Endothelial cell of umbilical vein (primary cell): ENCODE measurements around the gene SH3RF3. TPM values are rescaled to one million over a fixed set of nuclear protein-coding genes. Genes with fewer than 3 reads are reported as not detected.

Source experiments
- BruUV-seq: library from RNA; stranded (reverse); fragments of 400-500 nt; replicated peaks from 2 replicates; lab custom pipeline; 2021; lab: Mats Ljungman, UMichigan
- CTCF ChIA-PET: fragments of 300-600, 350-600 bp; sonication (Branson Sonifier 250); formaldehyde crosslinking; loops from one replicate; lab custom pipeline; 2021; ENCODE audit warnings: antibody characterized with exemption, inconsistent platforms; lab: Charles Lee
- POLR2A ChIA-PET: fragments of 300-600, 350-600 bp; sonication (Branson Sonifier 250); formaldehyde crosslinking; loops from one replicate; lab custom pipeline; 2021; ENCODE audit warnings: antibody characterized with exemption, inconsistent platforms; lab: Charles Lee
- DNase-seq: peaks from one replicate; pipeline ENCODE4 v3.0.0-alpha.2; 2011; ENCODE audit warnings: low read depth, low spot score
- FAIRE-seq: peaks from 2 replicates; lab custom pipeline; 2011; peaks lifted over from hg19 to GRCh38; lab: Jason Lieb, UNC
- H2AFZ ChIP-seq: 2 replicates; pipeline ENCODE4 v1.6.0; 2012; ENCODE audit warnings: low read depth, low read length, control low read depth, inconsistent platforms
- H3K27ac ChIP-seq: 2 replicates; pipeline ENCODE4 v1.5.1; 2011; ENCODE audit warnings: low read depth, mild to moderate bottlenecking, control low read depth, low read length, moderate library complexity; ENCODE audit not compliant: insufficient read depth
- H3K27me3 ChIP-seq, 2 experiments: 2 replicates each; pipeline versions ENCODE4 v1.6.0 to v1.6.1; 2011; ENCODE audit warnings: low read length in 2 of 2, mixed read lengths in 1 of 2; ENCODE audit not compliant: control insufficient read depth in 2 of 2, insufficient read depth in 2 of 2
- H3K36me3 ChIP-seq, 2 experiments: 2 replicates in 1 of 2; 3 replicates in 1 of 2; pipeline ENCODE4 v1.5.1; 2011; ENCODE audit warnings: low read length in 2 of 2, mild to moderate bottlenecking in 1 of 2, moderate library complexity in 1 of 2; ENCODE audit not compliant: control insufficient read depth in 2 of 2, insufficient read depth in 2 of 2; ENCODE audit errors: extremely low read depth in 1 of 2
- H3K4me1 ChIP-seq: 3 replicates; pipeline ENCODE4 v1.5.1; 2011; ENCODE audit warnings: mild to moderate bottlenecking, low read length; ENCODE audit not compliant: control insufficient read depth, insufficient read depth; ENCODE audit errors: extremely low read depth
- H3K4me2 ChIP-seq: 2 replicates; pipeline ENCODE4 v1.6.1; 2011; ENCODE audit warnings: low read length, control low read depth, mixed read lengths; ENCODE audit not compliant: insufficient read depth
- H3K4me3 ChIP-seq, 3 experiments: fragments of 200-600 bp in 1 of 3; sonication (generic), shearing (Covaris generic) in 1 of 3; replicated peaks in 1 of 3; 2 replicates each; pipeline ENCODE4 v1.5.1; 2011 to 2016; ENCODE audit warnings: control low read depth in 3 of 3, low read length in 3 of 3, mild to moderate bottlenecking in 2 of 3, inconsistent platforms in 1 of 3, low read depth in 1 of 3, moderate library complexity in 1 of 3; ENCODE audit not compliant: insufficient read depth in 1 of 3
- H3K79me2 ChIP-seq: 2 replicates; pipeline ENCODE4 v1.6.0; 2012; ENCODE audit warnings: low read length, inconsistent platforms; ENCODE audit not compliant: control insufficient read depth, insufficient read depth
- H3K9ac ChIP-seq: replicated peaks from 2 replicates; pipeline ENCODE3; 2011; ENCODE audit warnings: low read length, control low read depth; ENCODE audit not compliant: insufficient read depth; ENCODE audit errors: extremely low read depth
- H3K9me1 ChIP-seq: replicated peaks from 3 replicates; pipeline ENCODE4 v1.6.0; 2011; ENCODE audit warnings: mild to moderate bottlenecking, low read length; ENCODE audit not compliant: control insufficient read depth, insufficient read depth; ENCODE audit errors: extremely low read depth
- H3K9me3 ChIP-seq: replicated peaks from 2 replicates; pipeline ENCODE4 v1.5.1; 2012; ENCODE audit warnings: low read length, inconsistent platforms; ENCODE audit not compliant: control insufficient read depth, insufficient read depth
- H4K20me1 ChIP-seq: replicated peaks from 2 replicates; pipeline ENCODE3; 2011; ENCODE audit warnings: mild to moderate bottlenecking, low read length; ENCODE audit not compliant: control insufficient read depth, insufficient read depth; ENCODE audit errors: extremely low read depth
- FOS ChIP-seq: IDR thresholded peaks from 2 replicates; pipeline ENCODE4 v1.6.1; 2011; ENCODE audit warnings: mild to moderate bottlenecking, low read length, moderate library complexity, borderline replicate concordance; ENCODE audit not compliant: insufficient read depth
- GATA2 ChIP-seq: IDR thresholded peaks from 2 replicates; pipeline ENCODE4 v1.7.0; 2011; ENCODE audit warnings: low read depth, mild to moderate bottlenecking, moderate library complexity, mixed read lengths, low read length; ENCODE audit not compliant: insufficient read length, insufficient read depth
- JUN ChIP-seq: IDR thresholded peaks from 2 replicates; pipeline ENCODE4 v1.6.1; 2011; ENCODE audit warnings: borderline replicate concordance, low read depth; ENCODE audit not compliant: insufficient read length, insufficient read depth
- POLR2AphosphoS5 ChIP-seq: IDR thresholded peaks from 2 replicates; pipeline ENCODE4 v1.6.1; 2012; ENCODE audit warnings: low read depth, mild to moderate bottlenecking, control low read depth, low read length, moderate library complexity; ENCODE audit not compliant: insufficient read depth
- dilution Hi-C: fragments of 300-500 bp; cut with MboI; formaldehyde crosslinking; loops from one replicate; pipeline ENCODE4 v1.15.0; 2019; ENCODE audit warnings: low sequenced_read_pairs; ENCODE audit not compliant: extremely low pct_ligation_motif_present
- intact Hi-C: fragments of 100-400 bp; cut with micrococcal nuclease; formaldehyde crosslinking; loops from one replicate; pipeline ENCODE4 v1.10.0; 2022
- polyA plus RNA-seq, 4 experiments: library from polyadenylated mRNA; depleted of rRNA in 3 of 4; stranded (reverse) in 3 of 4; unstranded in 1 of 4; fragments of >200 nt; gene quantifications; 2 replicates each; pipeline versions ENCODE4 v1.2.1 to v1.2.3, GENCODE V29; 2011 to 2012; ENCODE audit warnings: missing spikeins in 1 of 4
- total RNA-seq: library from RNA; stranded (reverse); gene quantifications from 2 replicates; pipeline ENCODE4 v1.2.3, GENCODE V29; 2021
- TF ChIP-seq, protein P1 (sequence below): IDR thresholded peaks from 2 replicates; pipeline ENCODE4 v1.6.1; 2011; ENCODE audit not compliant: insufficient read depth, insufficient read length
- TF ChIP-seq, protein P2 (sequence below), 2 donors: IDR thresholded peaks; 1 replicate in 1 of 2; 2 replicates in 1 of 2; pipeline ENCODE4 v1.5.1; 2011; ENCODE audit warnings: low read length in 2 of 2, mild to moderate bottlenecking in 2 of 2, moderate library complexity in 2 of 2, control low read depth in 1 of 2, inconsistent platforms in 1 of 2, low read depth in 1 of 2; ENCODE audit not compliant: insufficient read depth in 1 of 2; ENCODE audit errors: extremely low read depth in 1 of 2

Gene SH3RF3
- total and polyA plus RNA-seq, 2 donors (not counting 3 experiments of a cell fraction or from before 2014, with no cell fraction given), result 3.8 to 14.7 TPM

DNA sequence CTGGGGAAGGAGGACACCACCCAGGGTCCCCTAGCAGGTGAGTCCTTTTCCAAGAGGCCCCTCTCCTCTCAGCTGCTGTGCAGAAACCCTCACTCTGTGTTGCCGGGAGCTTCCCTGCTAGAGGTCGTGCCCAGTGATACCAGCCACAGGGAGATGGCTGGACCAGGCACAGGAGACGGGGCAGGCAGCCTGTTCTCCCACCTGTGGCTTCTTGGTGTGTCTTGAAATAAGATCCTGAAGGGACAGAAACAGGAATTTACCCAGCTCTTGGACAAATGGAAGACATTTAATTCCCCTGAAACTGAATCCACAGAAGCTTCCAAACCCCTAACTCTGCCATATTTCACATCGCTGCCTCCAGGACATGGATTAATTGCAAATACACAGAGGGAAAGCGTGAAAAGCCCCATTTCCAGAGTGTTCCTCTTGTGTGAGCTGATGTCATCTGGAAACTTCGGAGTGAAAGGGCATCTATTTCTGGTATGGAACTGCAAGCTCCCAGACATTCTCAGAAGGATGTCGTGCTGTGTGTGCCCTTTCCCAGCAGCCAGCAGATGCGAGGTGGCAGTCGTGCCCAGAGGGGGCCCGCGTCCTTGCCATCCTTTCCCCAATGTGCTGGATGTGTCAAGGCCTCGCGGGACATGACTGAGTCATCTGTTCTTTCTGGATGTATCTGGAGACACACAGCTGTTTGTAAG, 307.0 kb downstream of the SH3RF3 start:
- Histone ChIP-seq H3K27me3 (no peaks in the 10 kb centered on the region), H4K20me1 (no peaks in the 10 kb centered on the region), H3K79me2 (no peaks in the 10 kb centered on the region), H3K9me3 (no peaks in the 10 kb centered on the region), H3K36me3 (peaks cover 0 to 3% of the 10 kb centered on the region in 2 experiments), H2AFZ (no peak overlapping the region), H3K27ac (no peak overlapping the region), H3K9ac (no peak overlapping the region), H3K9me1 (no peaks in the 10 kb centered on the region), H3K4me3 (no peak overlapping the region), H3K4me1 (no peaks in the 10 kb centered on the region), H3K4me2 (no peak overlapping the region)
- dilution Hi-C loops (no loop called here), intact Hi-C loops (no loop called here)
- BruUV-seq, result no TSS peak
- TF ChIP-seq, protein P1, sequence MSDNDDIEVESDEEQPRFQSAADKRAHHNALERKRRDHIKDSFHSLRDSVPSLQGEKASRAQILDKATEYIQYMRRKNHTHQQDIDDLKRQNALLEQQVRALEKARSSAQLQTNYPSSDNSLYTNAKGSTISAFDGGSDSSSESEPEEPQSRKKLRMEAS, result no peak
- TF ChIP-seq POLR2AphosphoS5, result no peak
- TF ChIP-seq GATA2, result no peak
- TF ChIP-seq, protein P2, sequence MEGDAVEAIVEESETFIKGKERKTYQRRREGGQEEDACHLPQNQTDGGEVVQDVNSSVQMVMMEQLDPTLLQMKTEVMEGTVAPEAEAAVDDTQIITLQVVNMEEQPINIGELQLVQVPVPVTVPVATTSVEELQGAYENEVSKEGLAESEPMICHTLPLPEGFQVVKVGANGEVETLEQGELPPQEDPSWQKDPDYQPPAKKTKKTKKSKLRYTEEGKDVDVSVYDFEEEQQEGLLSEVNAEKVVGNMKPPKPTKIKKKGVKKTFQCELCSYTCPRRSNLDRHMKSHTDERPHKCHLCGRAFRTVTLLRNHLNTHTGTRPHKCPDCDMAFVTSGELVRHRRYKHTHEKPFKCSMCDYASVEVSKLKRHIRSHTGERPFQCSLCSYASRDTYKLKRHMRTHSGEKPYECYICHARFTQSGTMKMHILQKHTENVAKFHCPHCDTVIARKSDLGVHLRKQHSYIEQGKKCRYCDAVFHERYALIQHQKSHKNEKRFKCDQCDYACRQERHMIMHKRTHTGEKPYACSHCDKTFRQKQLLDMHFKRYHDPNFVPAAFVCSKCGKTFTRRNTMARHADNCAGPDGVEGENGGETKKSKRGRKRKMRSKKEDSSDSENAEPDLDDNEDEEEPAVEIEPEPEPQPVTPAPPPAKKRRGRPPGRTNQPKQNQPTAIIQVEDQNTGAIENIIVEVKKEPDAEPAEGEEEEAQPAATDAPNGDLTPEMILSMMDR (IDR thresholded peaks at IDR 0.05; ENCODE audit: extremely low read depth in 1 of 2, insufficient read depth in 1 of 2, low read depth in 1 of 2, low read length in 2 of 2), result no peak
- no peak for TF ChIP-seq JUN
- TF ChIP-seq FOS, result no peak
- DNase-seq (no peak), FAIRE-seq (no peak)
- CTCF ChIA-PET, result interaction anchor here (0.8 to 1.8 kb wide), 2 partner anchors 11 to 74 kb away, joined by 3 to 5 read pairs; no protein-coding TSS in a partner anchor
- POLR2A ChIA-PET, result no interaction called here
